ENCODE data around the gene STK10. TPM values are rescaled to one million over a fixed set of nuclear protein-coding genes. Genes with fewer than 3 reads are reported as not detected.
A peak's percentile ranks its signal among the peaks of the same experiment; 100 is the strongest.

The STK10 gene
- total and polyA plus RNA-seq, 9 of the 15 experiments (the other 6 are each of a cell fraction or from before 2014, with no cell fraction given): 0.30 to 6.7 (median 2.4) TPM

GRCh38 chr5:172193872-172194271 is 5.8 kb upstream of the STK10 start, which contains the start of gene EFCAB9:
TSS of gene EFCAB9 (plus strand) at chr5:172194172. CDS start at chr5:172194173, 1 bp downstream.
- DNase-seq (ENCODE audit: extremely low read depth in 1 of 4, low spot score in 3 of 4) (no peak), ATAC-seq (peak; percentile 23), FAIRE-seq (no peak)
- Histone ChIP-seq H3K9ac (ENCODE audit: insufficient read depth in 1 of 2, low read depth in 2 of 2, low read length in 2 of 2) (peak within 1 kb of the TSS in 1 of 2 experiments; percentile 5; a peak in 1 of 4 replicates), H3K4me3 (peak within 1 kb of the TSS; percentile 16; the same call in 1 of the 2 replicates), H2AFZ (ENCODE audit: low read depth, low read length) (peak within 1 kb of the TSS; percentile 58), H3K79me2 (ENCODE audit: control insufficient read depth, insufficient read depth, low read length) (no peaks in the 10 kb centered on the region), H3K27ac (ENCODE audit: extremely low read depth, low read depth, low read length) (no peak within 1 kb of the TSS; the same call in 2 of the 3 replicates), H3K9me3 (replicated peaks; ENCODE audit: control insufficient read depth, insufficient read depth, low read depth, low read length) (no peaks in the 10 kb centered on the region), H4K20me1 (replicated peaks; ENCODE audit: control insufficient read depth, insufficient read depth, low read length) (no peaks in the 10 kb centered on the region), H3K36me3 (ENCODE audit: control insufficient read depth, insufficient read depth, low read length) (no peaks in the 10 kb centered on the region), H3K4me1 (replicated peaks in 1 of 2; ENCODE audit: control insufficient read depth in 2 of 2, insufficient read depth in 2 of 2, low read length in 2 of 2) (no peaks in the 10 kb centered on the region; a peak in 1 of 5 replicates), H3K9me1 (ENCODE audit: control insufficient read depth, insufficient read depth, low read length) (no peaks in the 10 kb centered on the region), H3K4me2 (ENCODE audit: insufficient read depth, low read length) (peak within 1 kb of the TSS; percentile 74), H3K27me3 (ENCODE audit: control insufficient read depth in 2 of 2, insufficient read depth in 2 of 2, low read length in 2 of 2) (peaks cover 5 to 16% of the 10 kb centered on the region in 2 experiments; a peak in 4 of 5 replicates)
- in situ Hi-C loops (cut with MboI) (no loop called here), intact Hi-C loops (cut with micrococcal nuclease) (no loop called here)
- ChIA-PET CTCF (ENCODE audit: low intra/inter-chr PET ratio) (no interaction called here), POLR2A (interaction anchor here (0.7 to 0.8 kb wide), 2 partner anchors 38 to 391 kb away, joined by 3 read pairs; no protein-coding TSS in a partner anchor)
- BruUV-seq (replicated peaks): no TSS peak
- 31% methylated on average over 6 of the region's 6 CpGs for WGBS (ENCODE audit: insufficient coverage, low coverage, missing lambda C conversion rate)
- TF ChIP-seq RB1 (IDR thresholded peaks at IDR 0.05; ENCODE audit: low read depth) (no peak), MEF2A (IDR thresholded peaks at IDR 0.05; ENCODE audit: control insufficient read depth, low read depth, low read length) (no peak), MGA (IDR thresholded peaks at IDR 0.05) (no peak), HIVEP1 (CRISPR knock-in tag; IDR thresholded peaks at IDR 0.05) (no peak), ZBTB5 (IDR thresholded peaks at IDR 0.05) (no peak), KLF16 (IDR thresholded peaks at IDR 0.05) (no peak), ELK1 (CRISPR knock-in tag; IDR thresholded peaks at IDR 0.05) (no peak), KDM4B (IDR thresholded peaks at IDR 0.05; ENCODE audit: borderline replicate concordance in 2 of 2, low read depth in 1 of 2) (no peak)
